ENCODE results near the gene SLIT1.

The SLIT1 gene

GRCh38 chr10:97023401-97024167 is 162.2 kb downstream of the SLIT1 start:
- peaks cover 0 to 5% of the 10 kb centered on the region in 2 donors for H3K27me3 Mint-ChIP-seq
- ATAC-seq (replicated peaks), result no peak

GRCh38 chr10:97022616-97023015 is 163.1 kb downstream of the SLIT1 start:
- H3K27me3 Mint-ChIP-seq, result no peaks in the 10 kb centered on the region
- no peaks in the 10 kb centered on the region for H3K36me3 Mint-ChIP-seq
- H3K27ac Mint-ChIP-seq, result no peak overlapping the region
- DNase-seq, result no peak
- no peaks in the 10 kb centered on the region for H3K9me3 Mint-ChIP-seq
- no peak overlapping the region for H3K4me3 Mint-ChIP-seq
- peaks cover 11 to 25% of the 10 kb centered on the region in 2 donors for H3K4me1 Mint-ChIP-seq
- ATAC-seq (replicated peaks), result no peak

More at GRCh38 chr10:97023401-97024167, 162.2 kb downstream of the SLIT1 start:
- peak overlapping the region; percentile 46 to 67 for H3K4me3 Mint-ChIP-seq
- no peak for DNase-seq
- H3K27ac Mint-ChIP-seq, result no peak overlapping the region
- peaks cover 10 to 25% of the 10 kb centered on the region in 2 donors for H3K4me1 Mint-ChIP-seq
- no peaks in the 10 kb centered on the region for H3K36me3 Mint-ChIP-seq
- no peaks in the 10 kb centered on the region for H3K9me3 Mint-ChIP-seq

GRCh38 chr10:97020452-97021400 is 165.0 kb downstream of the SLIT1 start:
- Mint-ChIP-seq H3K27ac (no peak overlapping the region), H3K4me1 (peaks cover 21 to 35% of the 10 kb centered on the region in 2 donors), H3K9me3 (no peaks in the 10 kb centered on the region), H3K27me3 (no peaks in the 10 kb centered on the region), H3K36me3 (no peaks in the 10 kb centered on the region), H3K4me3 (no peak overlapping the region)
- no peak for ATAC-seq (replicated peaks)
- no peak for DNase-seq

GRCh38 chr10:97019213-97019844 is 166.4 kb downstream of the SLIT1 start:
- Mint-ChIP-seq H3K9me3 (no peaks in the 10 kb centered on the region), H3K36me3 (no peaks in the 10 kb centered on the region)

GRCh38 chr10:97018251-97019212 is 167.2 kb downstream of the SLIT1 start:
- Mint-ChIP-seq H3K9me3 (no peaks in the 10 kb centered on the region), H3K36me3 (no peaks in the 10 kb centered on the region), H3K27ac (peak overlapping the region; percentile 22), H3K4me1 (peaks cover 11 to 23% of the 10 kb centered on the region in 2 donors), H3K27me3 (no peaks in the 10 kb centered on the region), H3K4me3 (no peak overlapping the region)
- DNase-seq (no peak), ATAC-seq (replicated peaks) (no peak)

More at GRCh38 chr10:97019213-97019844, 166.4 kb downstream of the SLIT1 start:
- Mint-ChIP-seq H3K4me1 (peaks cover 17 to 30% of the 10 kb centered on the region in 2 donors), H3K27ac (no peak overlapping the region), H3K27me3 (no peaks in the 10 kb centered on the region), H3K4me3 (no peak overlapping the region)
- DNase-seq (no peak), ATAC-seq (replicated peaks) (no peak)

- Mint-ChIP-seq H3K27me3 (no peaks in the 10 kb centered on the region), H3K9me3 (no peaks in the 10 kb centered on the region), H3K36me3 (no peaks in the 10 kb centered on the region), H3K4me3 (no peak overlapping the region), H3K27ac (peak overlapping the region; percentile 82), H3K4me1 (peaks cover 11 to 21% of the 10 kb centered on the region in 2 donors)
- DNase-seq (no peak), ATAC-seq (replicated peaks) (no peak)
These were observed 168.3 kb downstream of the SLIT1 start for GRCh38 chr10:97017474-97017903.

GRCh38 chr10:97016728-97017473 is 168.9 kb downstream of the SLIT1 start:
- Mint-ChIP-seq H3K27me3 (no peaks in the 10 kb centered on the region), H3K4me1 (peaks cover 11 to 17% of the 10 kb centered on the region in 2 donors), H3K4me3 (peak overlapping the region; percentile 33 to 45), H3K27ac (peak overlapping the region; percentile 82), H3K36me3 (no peaks in the 10 kb centered on the region), H3K9me3 (no peaks in the 10 kb centered on the region)
- ATAC-seq (replicated peaks), result peak; percentile 81 to 82
- DNase-seq, result peak; percentile 24

GRCh38 chr10:97015240-97015639 is 170.5 kb downstream of the SLIT1 start:
- ATAC-seq (replicated peaks) (no peak), DNase-seq (no peak)
- Mint-ChIP-seq H3K9me3 (no peaks in the 10 kb centered on the region), H3K36me3 (no peaks in the 10 kb centered on the region), H3K27ac (no peak overlapping the region), H3K4me3 (no peak overlapping the region), H3K27me3 (no peaks in the 10 kb centered on the region), H3K4me1 (peaks cover 11 to 15% of the 10 kb centered on the region in 2 donors)

- no peak overlapping the region for H3K4me3 Mint-ChIP-seq
- H3K27ac Mint-ChIP-seq, result no peak overlapping the region
- DNase-seq, result no peak
- no peak for ATAC-seq (replicated peaks)
- H3K9me3 Mint-ChIP-seq, result no peaks in the 10 kb centered on the region
- H3K36me3 Mint-ChIP-seq, result peaks cover 0 to 2% of the 10 kb centered on the region in 2 donors
- H3K4me1 Mint-ChIP-seq, result peaks cover 14 to 19% of the 10 kb centered on the region in 2 donors
- H3K27me3 Mint-ChIP-seq, result no peaks in the 10 kb centered on the region
These were observed 171.8 kb downstream of the SLIT1 start for GRCh38 chr10:97013983-97014382.

- H3K27me3 Mint-ChIP-seq, result no peaks in the 10 kb centered on the region
- ATAC-seq (replicated peaks) (no peak), DNase-seq (no peak)
- peaks cover 0 to 2% of the 10 kb centered on the region in 2 donors for H3K36me3 Mint-ChIP-seq
- H3K9me3 Mint-ChIP-seq, result no peaks in the 10 kb centered on the region
- no peak overlapping the region for H3K4me3 Mint-ChIP-seq
- H3K27ac Mint-ChIP-seq, result no peak overlapping the region
- peaks cover 14 to 19% of the 10 kb centered on the region in 2 donors for H3K4me1 Mint-ChIP-seq
These were observed 172.2 kb downstream of the SLIT1 start for GRCh38 chr10:97013568-97013967.

GRCh38 chr10:97012470-97012869 is 173.3 kb downstream of the SLIT1 start:
- Mint-ChIP-seq H3K9me3 (peaks cover 4 to 5% of the 10 kb centered on the region in 2 donors), H3K4me3 (no peak overlapping the region), H3K36me3 (peaks cover 4 to 6% of the 10 kb centered on the region in 2 donors), H3K27me3 (no peaks in the 10 kb centered on the region), H3K27ac (no peak overlapping the region), H3K4me1 (peaks cover 12 to 17% of the 10 kb centered on the region in 2 donors)
- no peak for ATAC-seq (replicated peaks)
- DNase-seq, result no peak

GRCh38 chr10:97011397-97011796 is 174.4 kb downstream of the SLIT1 start:
- Mint-ChIP-seq H3K4me1 (peaks cover 3 to 7% of the 10 kb centered on the region in 2 donors), H3K36me3 (peaks cover 13 to 15% of the 10 kb centered on the region in 2 donors), H3K27ac (no peak overlapping the region), H3K9me3 (peaks cover 13 to 14% of the 10 kb centered on the region in 2 donors), H3K27me3 (peaks cover 0 to 4% of the 10 kb centered on the region in 2 donors), H3K4me3 (no peak overlapping the region)
- DNase-seq, result no peak
- ATAC-seq (replicated peaks), result no peak
